D721Med (cell line): ENCODE results near the gene ATP4B.

Experiments used
- DNase-seq: peaks from one replicate; pipeline ENCODE4 v3.0.0; 2011; ENCODE audit warnings: low spot score; ENCODE audit not compliant: insufficient read length
- FAIRE-seq: peaks from 2 replicates; lab custom pipeline; 2011; peaks lifted over from hg19 to GRCh38; lab: Jason Lieb, UNC
- CTCF ChIP-seq: IDR thresholded peaks from 2 replicates; pipeline ENCODE4 v1.5.1; 2012; ENCODE audit warnings: mild to moderate bottlenecking, control low read depth; ENCODE audit not compliant: insufficient read depth; ENCODE audit errors: missing control alignments

The ATP4B gene

GRCh38 chr13:113609616-113610015 is 48.4 kb downstream of the ATP4B start:
- no peak for FAIRE-seq
- DNase-seq, result no peak
- TF ChIP-seq CTCF, result no peak

GRCh38 chr13:113608967-113609533 is 48.9 kb downstream of the ATP4B start:
- FAIRE-seq, result no peak
- no peak for DNase-seq

GRCh38 chr13:113607889-113608635 is 49.9 kb downstream of the ATP4B start:
- TF ChIP-seq CTCF, result no peak
- FAIRE-seq, result no peak
- DNase-seq, result no peak

More at GRCh38 chr13:113608967-113609533, 48.9 kb downstream of the ATP4B start:
- TF ChIP-seq CTCF, result no peak

GRCh38 chr13:113607056-113607888 is 50.7 kb downstream of the ATP4B start:
- TF ChIP-seq CTCF, result no peak
- DNase-seq (no peak), FAIRE-seq (no peak)

GRCh38 chr13:113605866-113606438 is 52.0 kb downstream of the ATP4B start:
- FAIRE-seq (no peak), DNase-seq (no peak)
- TF ChIP-seq CTCF, result no peak

- no peak for FAIRE-seq
These were observed 52.5 kb downstream of the ATP4B start for GRCh38 chr13:113605461-113605860.

More at GRCh38 chr13:113605461-113605860, 52.5 kb downstream of the ATP4B start:
- no peak for TF ChIP-seq CTCF
- no peak for DNase-seq
